ENCODE results near the gene UBE2R2. TPM values are rescaled to one million over a fixed set of nuclear protein-coding genes. Genes with fewer than 3 reads are reported as not detected.
"Not testable (repeated sequence)": the region's sequence is repeated elsewhere in the genome, so short reads cannot be mapped to it uniquely, and the experiment has no call there.

The UBE2R2 gene
- total RNA-seq, 1 experiment from 2014 or later = 28.2 TPM

DNA sequence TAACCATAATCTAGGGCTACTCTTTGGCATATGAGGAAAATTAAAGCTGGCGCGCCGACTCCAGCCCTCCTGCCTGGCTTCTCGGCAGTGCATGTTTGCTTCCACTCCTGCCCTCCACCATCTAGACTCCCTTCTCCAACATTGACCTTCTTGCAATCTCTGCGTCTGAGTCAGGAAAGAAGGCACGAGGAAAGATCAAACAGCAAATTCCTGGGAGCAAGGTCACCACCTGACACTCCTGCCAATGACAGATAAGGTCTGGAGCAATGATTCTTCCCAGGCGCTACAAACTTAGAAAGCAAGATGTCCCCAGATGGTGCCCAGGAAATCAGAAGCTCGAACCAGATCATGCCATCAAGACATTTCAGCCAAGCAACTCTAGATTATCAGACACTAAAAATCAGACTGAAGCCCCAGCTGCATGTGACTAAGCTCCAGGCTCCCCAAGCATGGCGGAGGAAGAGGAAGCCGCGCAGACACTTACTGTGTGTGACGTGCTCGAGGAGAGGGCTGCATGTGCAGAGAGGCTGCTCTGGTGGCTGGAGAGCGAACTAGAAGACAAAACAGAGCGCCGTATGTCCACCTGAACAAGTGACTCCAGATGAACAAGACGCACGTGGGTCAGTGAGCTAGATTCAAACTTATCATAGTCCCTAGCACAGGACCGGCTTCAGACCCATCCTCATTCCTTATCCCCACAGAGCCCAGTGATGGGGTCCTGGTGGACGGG, 115.3 kb downstream of the UBE2R2 start:
- no peak overlapping the region for H3K4me3 ChIP-seq (ENCODE audit: insufficient read depth, low read depth, low read length)
- peaks cover 43% of the 10 kb centered on the region for H3K36me3 ChIP-seq (replicated peaks; ENCODE audit: control insufficient read depth, insufficient read depth, low read length)
- H3K27me3 ChIP-seq (ENCODE audit: control insufficient read depth, insufficient read depth, low read length) = no peaks in the 10 kb centered on the region
- DNase-seq = no peak

DNA sequence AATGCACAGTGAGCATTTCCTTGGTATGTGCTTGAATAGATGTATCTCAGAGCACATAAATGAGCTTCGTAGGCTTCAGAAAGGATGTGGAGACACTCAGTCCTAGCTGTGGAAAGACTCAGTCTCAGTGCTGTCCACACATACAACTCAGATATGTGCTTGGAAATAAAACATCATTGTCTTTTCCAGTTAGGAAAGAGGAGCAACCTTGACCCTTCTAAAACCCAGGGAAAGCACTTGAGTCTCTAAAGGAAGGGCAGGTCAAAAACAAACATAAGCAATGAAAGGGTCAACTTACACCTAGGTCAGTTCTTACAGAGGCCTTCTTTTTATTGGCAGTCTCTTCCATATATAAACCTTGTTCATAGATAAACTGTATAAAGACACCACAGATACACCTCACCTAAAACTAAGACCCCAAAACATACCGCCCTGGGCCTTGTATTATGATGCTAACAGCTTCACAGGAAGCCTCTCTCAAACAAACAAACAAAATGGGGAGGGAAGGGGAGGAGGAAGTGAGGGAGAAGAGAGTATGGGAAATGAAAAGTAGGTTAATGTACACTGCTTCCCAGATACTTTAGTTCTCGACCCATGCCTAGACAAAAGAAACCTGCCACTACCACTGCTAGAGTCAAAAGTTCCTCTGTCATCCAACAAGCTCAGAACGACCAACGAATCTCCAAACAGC, 117.4 kb downstream of the UBE2R2 start:
- no peaks in the 10 kb centered on the region for H3K27me3 ChIP-seq (ENCODE audit: control insufficient read depth, insufficient read depth, low read length)
- H3K36me3 ChIP-seq (replicated peaks; ENCODE audit: control insufficient read depth, insufficient read depth, low read length) = peaks cover 29% of the 10 kb centered on the region
- H3K4me3 ChIP-seq (ENCODE audit: insufficient read depth, low read depth, low read length) = no peak overlapping the region
- DNase-seq = no peak

DNA sequence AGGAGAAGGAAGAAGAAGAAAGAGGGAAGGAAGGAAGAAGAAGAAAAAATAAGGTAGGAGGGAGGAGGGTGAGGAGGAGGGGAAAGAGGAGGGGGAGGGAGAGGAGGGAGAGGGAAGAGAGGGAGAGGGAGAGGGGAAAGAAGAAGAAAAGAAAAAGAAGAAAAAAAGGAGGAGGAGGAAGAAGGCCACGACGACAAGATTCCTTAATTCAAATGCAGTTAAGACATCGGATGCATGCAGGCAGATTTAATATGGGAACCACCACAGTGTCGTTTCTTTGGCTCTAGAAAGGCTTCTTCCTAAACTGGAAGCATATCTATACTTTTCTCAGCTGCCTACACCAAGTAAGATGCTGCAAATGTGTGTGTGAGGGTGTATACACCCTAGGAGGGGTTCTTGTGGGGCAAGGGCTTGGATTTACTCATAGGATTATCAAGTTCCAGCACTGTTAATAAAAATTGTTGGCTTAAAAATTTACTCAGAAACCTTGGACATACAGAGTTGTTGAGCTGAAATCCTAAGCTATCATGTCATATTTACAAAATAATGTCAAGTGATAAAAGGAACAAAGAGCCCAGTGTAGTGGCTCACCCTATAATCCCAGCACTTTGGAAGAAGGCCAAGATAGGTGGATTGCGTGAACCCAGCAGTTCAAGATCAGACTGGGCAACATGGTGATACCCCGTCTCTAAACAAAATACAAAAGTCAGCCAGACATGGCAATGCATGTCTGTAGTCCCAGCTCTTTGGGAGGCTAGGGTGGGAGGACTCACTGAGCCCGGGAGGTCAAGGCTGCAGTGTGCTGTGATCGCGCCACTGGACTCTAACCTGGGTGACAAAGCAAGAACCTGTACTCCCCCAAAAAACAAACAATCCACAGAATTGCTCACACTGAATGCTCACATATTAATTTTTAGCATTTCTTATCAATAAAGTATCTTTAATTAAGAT, 123.2 kb downstream of the UBE2R2 start:
- no peak for DNase-seq
- peaks cover 16% of the 10 kb centered on the region for H3K36me3 ChIP-seq (replicated peaks; ENCODE audit: control insufficient read depth, insufficient read depth, low read length)
- no peak overlapping the region for H3K4me3 ChIP-seq (ENCODE audit: insufficient read depth, low read depth, low read length)
- H3K27me3 ChIP-seq (ENCODE audit: control insufficient read depth, insufficient read depth, low read length) = no peaks in the 10 kb centered on the region

DNA sequence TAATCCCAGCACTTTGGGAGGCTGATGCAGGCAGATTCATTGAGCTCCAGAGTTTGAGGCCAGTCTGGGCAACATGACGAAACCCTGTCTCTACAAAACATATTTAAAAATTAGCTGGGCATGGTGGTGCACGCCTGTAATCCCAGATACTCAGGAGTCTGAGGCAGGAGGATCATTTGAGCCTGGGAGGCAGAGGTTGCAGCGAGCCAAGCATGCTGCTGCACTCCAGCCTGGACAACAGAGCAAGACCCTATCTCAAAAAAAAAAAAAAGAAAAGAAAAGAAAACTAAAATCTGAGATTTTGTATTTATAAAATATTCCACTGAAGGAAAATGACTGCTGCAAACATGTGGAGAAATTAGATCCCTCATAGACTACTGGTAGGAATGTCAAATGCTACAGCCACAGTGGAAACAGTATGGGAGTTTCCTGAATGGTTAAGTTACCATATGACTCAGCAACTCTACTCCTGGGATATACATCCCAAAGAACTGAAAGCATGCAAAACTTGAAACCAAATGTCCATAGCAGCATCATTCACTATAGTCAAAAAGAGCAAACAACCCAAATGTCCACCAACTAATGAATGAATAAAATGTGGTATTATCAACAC, 125.6 kb downstream of the UBE2R2 start:
- DNase-seq = no peak
- H3K36me3 ChIP-seq (replicated peaks; ENCODE audit: control insufficient read depth, insufficient read depth, low read length) = peaks cover 17% of the 10 kb centered on the region
- no peak overlapping the region for H3K4me3 ChIP-seq (ENCODE audit: insufficient read depth, low read depth, low read length)
- H3K27me3 ChIP-seq (ENCODE audit: control insufficient read depth, insufficient read depth, low read length) = no peaks in the 10 kb centered on the region

DNA sequence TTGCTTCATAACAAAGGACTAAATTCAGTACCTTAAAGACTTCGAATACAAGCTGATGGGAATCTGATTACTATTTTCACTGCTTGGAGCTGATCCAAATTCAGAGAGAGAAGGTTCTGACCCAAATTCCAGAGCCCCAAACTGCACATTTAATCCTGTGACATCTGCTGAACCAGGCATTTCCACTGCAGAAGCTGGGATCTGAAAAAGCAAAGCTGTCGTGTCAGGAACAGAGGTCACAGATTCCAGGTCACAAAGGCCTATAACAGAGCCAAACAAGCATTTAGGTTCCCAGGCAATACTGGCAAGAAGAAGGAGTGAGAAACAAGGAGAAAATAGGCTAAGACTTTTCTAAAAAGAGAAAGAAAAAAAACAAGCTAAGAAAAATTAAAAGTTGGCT, 126.4 kb downstream of the UBE2R2 start:
- Histone ChIP-seq H3K4me3 (ENCODE audit: insufficient read depth, low read depth, low read length) (no peak overlapping the region), H3K36me3 (replicated peaks; ENCODE audit: control insufficient read depth, insufficient read depth, low read length) (peaks cover 17% of the 10 kb centered on the region), H3K27me3 (ENCODE audit: control insufficient read depth, insufficient read depth, low read length) (no peaks in the 10 kb centered on the region)
- DNase-seq = no peak

DNA sequence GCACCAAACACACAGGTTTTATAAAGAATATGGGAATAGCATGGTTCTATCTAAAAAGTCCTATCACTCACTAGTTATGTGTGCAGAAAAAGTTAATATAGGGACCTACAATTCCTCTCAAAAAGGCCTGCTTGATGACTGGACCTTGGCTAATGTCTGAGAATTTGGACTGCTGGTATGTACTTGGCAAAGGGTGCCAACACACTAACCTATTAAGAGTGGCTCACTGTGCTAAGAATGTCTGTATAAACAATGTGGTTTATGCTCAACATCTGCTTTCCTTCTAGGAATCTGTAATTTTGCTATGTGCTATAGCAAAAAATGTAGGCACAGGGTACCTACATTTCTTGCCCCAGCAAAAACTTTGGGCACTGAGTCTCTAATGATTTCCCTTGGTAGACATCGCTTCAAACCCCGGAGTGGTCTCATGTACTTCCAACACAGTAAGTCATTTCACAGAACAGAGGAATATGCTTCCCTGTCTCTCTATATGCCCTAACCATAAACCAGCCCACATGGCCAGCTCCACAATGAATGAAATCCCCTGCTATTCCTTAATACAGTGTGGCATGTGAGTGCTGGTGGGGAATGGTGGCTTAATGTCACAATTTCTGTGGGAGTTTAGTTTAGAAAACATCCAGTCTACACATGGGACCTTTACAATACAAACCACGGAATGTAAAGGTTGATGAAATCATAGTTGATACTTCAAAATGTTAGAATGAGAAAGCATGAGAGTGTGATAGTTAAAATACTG, 130.0 kb downstream of the UBE2R2 start:
- H3K27me3 ChIP-seq (ENCODE audit: control insufficient read depth, insufficient read depth, low read length) = no peaks in the 10 kb centered on the region
- DNase-seq = no peak
- H3K36me3 ChIP-seq (replicated peaks; ENCODE audit: control insufficient read depth, insufficient read depth, low read length) = peaks cover 12% of the 10 kb centered on the region
- no peak overlapping the region for H3K4me3 ChIP-seq (ENCODE audit: insufficient read depth, low read depth, low read length)

DNA sequence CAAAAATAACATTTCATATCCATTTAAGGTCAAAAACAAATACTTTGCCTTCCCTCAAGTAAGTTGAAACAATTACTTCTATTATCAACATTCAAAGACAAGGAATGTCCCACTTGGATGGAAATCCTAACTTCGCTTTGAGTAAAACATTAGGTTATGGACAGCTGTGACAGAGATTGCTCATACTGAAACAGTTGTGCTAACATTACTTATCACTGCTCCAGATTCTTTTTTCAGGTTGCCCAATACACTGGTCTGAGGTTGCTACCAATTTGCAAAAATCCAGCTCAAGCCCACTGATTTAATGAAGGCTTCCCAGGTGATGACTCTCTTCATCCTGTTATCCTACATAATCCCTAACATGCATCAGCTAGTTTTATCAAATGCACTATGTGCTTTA, 133.4 kb downstream of the UBE2R2 start:
- no peak for DNase-seq

DNA sequence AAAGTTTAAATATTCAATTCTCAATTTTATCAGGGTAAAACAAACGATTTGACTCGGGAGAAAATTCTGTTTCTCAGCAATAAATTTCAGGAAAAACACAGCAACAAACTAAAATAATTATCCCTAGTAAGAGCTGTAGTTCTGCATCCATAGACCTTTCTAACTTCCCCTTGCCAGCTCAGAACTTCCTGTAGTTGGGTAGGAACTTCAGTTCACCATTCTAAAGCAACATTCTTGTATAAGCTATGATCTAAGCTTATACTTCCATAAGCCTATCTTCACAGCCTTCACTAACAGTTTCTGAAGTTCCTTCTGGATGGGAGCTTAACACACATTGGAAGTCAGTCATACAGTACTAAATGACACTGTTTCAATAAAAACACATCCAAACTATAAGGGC, 135.1 kb downstream of the UBE2R2 start:
- Histone ChIP-seq H3K27me3 (ENCODE audit: control insufficient read depth, insufficient read depth, low read length) (no peaks in the 10 kb centered on the region), H3K4me3 (ENCODE audit: insufficient read depth, low read depth, low read length) (no peak overlapping the region), H3K36me3 (replicated peaks; ENCODE audit: control insufficient read depth, insufficient read depth, low read length) (peaks cover 8% of the 10 kb centered on the region)
- no peak for DNase-seq

More for the DNA sequence above, 133.4 kb downstream of the UBE2R2 start:
- Histone ChIP-seq H3K4me3 (ENCODE audit: insufficient read depth, low read depth, low read length) (no peak overlapping the region), H3K36me3 (replicated peaks; ENCODE audit: control insufficient read depth, insufficient read depth, low read length) (peaks cover 9% of the 10 kb centered on the region), H3K27me3 (ENCODE audit: control insufficient read depth, insufficient read depth, low read length) (no peaks in the 10 kb centered on the region)

DNA sequence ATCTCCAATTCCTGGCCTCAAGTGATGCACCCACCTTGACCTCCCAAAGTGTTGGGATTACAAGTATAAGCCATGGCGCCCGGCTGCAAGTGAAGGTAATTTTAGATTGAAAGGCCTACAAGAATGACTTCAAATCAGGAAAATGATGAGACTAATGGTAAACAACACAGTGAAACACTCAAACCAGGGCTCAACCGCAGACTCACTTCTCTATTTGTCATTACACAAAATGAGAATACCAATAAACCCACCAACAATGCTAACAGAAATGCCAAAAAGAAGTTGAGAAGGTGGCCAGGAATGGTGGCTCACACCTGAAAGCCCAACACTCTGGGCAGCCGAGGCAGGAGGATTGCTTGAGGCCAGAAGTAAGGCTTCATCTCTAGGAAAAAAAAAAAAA, 139.6 kb downstream of the UBE2R2 start:
- no peak overlapping the region for H3K4me3 ChIP-seq (ENCODE audit: insufficient read depth, low read depth, low read length)
- no peaks in the 10 kb centered on the region for H3K27me3 ChIP-seq (ENCODE audit: control insufficient read depth, insufficient read depth, low read length)
- H3K36me3 ChIP-seq (replicated peaks; ENCODE audit: control insufficient read depth, insufficient read depth, low read length) = peaks cover 8% of the 10 kb centered on the region
- no peak for DNase-seq

DNA sequence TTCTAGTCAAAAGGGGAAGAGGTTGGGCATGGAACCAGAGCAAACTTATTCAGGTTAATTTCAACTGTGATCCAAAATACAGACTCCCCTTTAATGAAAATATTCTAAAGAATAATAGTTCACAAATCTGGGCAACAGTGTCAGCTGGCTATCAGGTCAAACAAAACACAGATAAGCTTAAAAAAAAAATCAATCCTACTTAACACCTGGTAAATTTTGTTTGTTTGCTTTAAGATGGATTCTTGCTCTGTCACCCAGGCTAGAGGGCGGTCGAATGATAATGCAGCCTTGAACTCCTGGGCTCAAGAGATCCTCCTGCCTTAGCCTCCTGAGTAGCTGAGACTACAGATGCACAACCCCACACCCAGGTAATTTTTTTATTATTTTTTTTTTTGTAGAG, 142.8 kb downstream of the UBE2R2 start:
- H3K36me3 ChIP-seq (replicated peaks; ENCODE audit: control insufficient read depth, insufficient read depth, low read length) = peaks cover 3% of the 10 kb centered on the region
- H3K27me3 ChIP-seq (ENCODE audit: control insufficient read depth, insufficient read depth, low read length) = no peaks in the 10 kb centered on the region
- no peak overlapping the region for H3K4me3 ChIP-seq (ENCODE audit: insufficient read depth, low read depth, low read length)
- DNase-seq = no peak

DNA sequence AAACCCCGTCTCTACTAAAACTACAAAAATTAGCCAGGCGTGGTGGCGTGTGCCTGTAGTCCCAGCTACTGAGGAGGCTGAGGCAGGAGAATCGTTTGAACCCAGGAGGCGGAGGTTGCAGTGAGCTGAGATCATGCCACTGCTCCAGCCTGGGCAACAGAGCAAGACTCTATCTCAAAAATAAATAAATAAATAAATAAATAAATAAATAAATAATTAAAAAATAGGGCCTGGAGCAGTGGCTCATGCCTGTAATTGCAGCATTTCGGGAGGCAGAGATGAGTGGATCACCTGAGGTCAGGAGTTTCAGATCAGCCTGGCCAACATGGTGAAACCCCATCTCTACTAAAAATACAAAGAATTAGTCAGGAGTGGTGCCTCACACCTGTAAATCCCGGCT, 145.5 kb downstream of the UBE2R2 start:
- not testable (repeated sequence) for H3K36me3 ChIP-seq (replicated peaks; ENCODE audit: control insufficient read depth, insufficient read depth, low read length); H3K27me3 ChIP-seq (ENCODE audit: control insufficient read depth, insufficient read depth, low read length); H3K4me3 ChIP-seq (ENCODE audit: insufficient read depth, low read depth, low read length); DNase-seq

DNA sequence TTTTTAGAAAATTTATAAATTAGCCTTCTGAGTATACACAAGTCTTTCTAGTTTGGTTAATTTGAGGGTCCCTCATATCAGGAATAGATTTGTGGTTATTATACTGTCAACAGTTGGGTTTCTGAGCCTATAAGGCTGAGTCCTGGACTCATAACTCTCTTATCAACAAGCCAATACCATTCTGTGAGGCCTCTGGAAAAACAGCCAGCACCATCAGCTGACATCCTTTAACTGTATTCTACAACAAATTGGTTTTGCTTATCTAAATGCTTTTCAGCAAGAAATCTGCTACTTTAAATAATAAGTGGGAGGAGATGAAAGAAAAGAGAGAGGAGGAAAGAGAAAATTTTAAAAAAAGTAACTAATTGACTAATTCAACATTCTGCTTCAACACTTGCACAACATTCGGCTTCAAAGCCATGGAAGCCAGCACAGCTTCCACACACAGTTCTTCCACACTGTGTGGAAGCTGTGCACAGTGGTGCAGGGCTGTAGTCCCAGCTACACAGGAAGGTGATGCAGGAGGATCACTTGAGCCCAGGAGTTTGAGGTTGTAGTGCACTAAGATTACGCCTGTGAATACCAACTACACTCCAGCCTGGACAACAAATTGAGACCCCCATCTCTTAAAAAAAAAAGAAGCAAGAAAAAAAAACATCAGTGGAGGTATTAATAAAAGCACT, 147.3 kb downstream of the UBE2R2 start:
- no peak overlapping the region for H3K4me3 ChIP-seq (ENCODE audit: insufficient read depth, low read depth, low read length)
- H3K27me3 ChIP-seq (ENCODE audit: control insufficient read depth, insufficient read depth, low read length) = no peaks in the 10 kb centered on the region
- no peak for DNase-seq
- no peaks in the 10 kb centered on the region; the same call in 1 of the 2 replicates for H3K36me3 ChIP-seq (replicated peaks; ENCODE audit: control insufficient read depth, insufficient read depth, low read length)
